OCI-LY7 (cell line): ENCODE results near the gene ARG2. TPM values are rescaled to one million over a fixed set of nuclear protein-coding genes. Genes with fewer than 3 reads are reported as not detected.

Experiments
- BruUV-seq: library from RNA; stranded (reverse); fragments of 400-500 nt; replicated peaks from 2 replicates; lab custom pipeline; 2021; lab: Mats Ljungman, UMichigan
- CTCF ChIA-PET: fragments of 300-600 bp; sonication (Branson Sonifier 250); formaldehyde crosslinking; loops from one replicate; lab custom pipeline; 2022; ENCODE audit warnings: antibody characterized with exemption; ENCODE audit not compliant: unreplicated experiment; lab: Charles Lee
- POLR2A ChIA-PET: fragments of 300-600 bp; sonication (Branson Sonifier 250); formaldehyde crosslinking; loops from one replicate; lab custom pipeline; 2022; ENCODE audit warnings: antibody characterized with exemption; lab: Charles Lee
- DNase-seq: peaks from one replicate; pipeline ENCODE4 v3.0.0-alpha.2; 2015; ENCODE audit warnings: low spot score
- H2AFZ ChIP-seq: fragments of 200-600 bp; sonication (generic), shearing (Covaris generic); 2 replicates; pipeline ENCODE4 v1.6.1; 2014; ENCODE audit warnings: mild to moderate bottlenecking, antibody characterized with exemption, low read length, moderate library complexity
- H3K27ac ChIP-seq: fragments of 200-600 bp; sonication (generic); 2 replicates; pipeline ENCODE4 v1.5.1; 2014; ENCODE audit warnings: mixed run types, low read depth, mild to moderate bottlenecking, moderate library complexity, low read length, inconsistent platforms; ENCODE audit not compliant: poor library complexity, severe bottlenecking
- H3K36me3 ChIP-seq: fragments of 200-600 bp; sonication (generic); 2 replicates; pipeline ENCODE4 v1.6.1; 2014; ENCODE audit warnings: mild to moderate bottlenecking, antibody characterized with exemption, low read length, moderate library complexity, mixed read lengths; ENCODE audit not compliant: insufficient read depth
- H3K4me1 ChIP-seq: fragments of 200-600 bp; sonication (generic); 2 replicates; pipeline ENCODE4 v1.5.1; 2014; ENCODE audit warnings: mild to moderate bottlenecking, low read length; ENCODE audit not compliant: insufficient read depth, poor library complexity, severe bottlenecking
- H3K4me2 ChIP-seq: fragments of 200-600 bp; sonication (generic); 2 replicates; pipeline ENCODE4 v1.6.1; 2014; ENCODE audit warnings: mild to moderate bottlenecking, low read length
- H3K4me3 ChIP-seq: fragments of 200-600 bp; sonication (generic); 2 replicates; pipeline ENCODE4 v1.5.1; 2014; ENCODE audit warnings: mild to moderate bottlenecking, low read depth, low read length; ENCODE audit not compliant: poor library complexity, severe bottlenecking
- H3K79me2 ChIP-seq: fragments of 200-600 bp; sonication (generic); 2 replicates; pipeline ENCODE4 v1.6.1; 2016; ENCODE audit warnings: low read depth, mild to moderate bottlenecking, low read length, moderate library complexity, mixed read lengths; ENCODE audit not compliant: insufficient read depth
- H3K9me2 ChIP-seq: fragments of 200-600 bp; sonication (generic); 2 replicates; pipeline ENCODE4 v1.6.1; 2016; ENCODE audit warnings: mild to moderate bottlenecking, low read length, mixed read lengths; ENCODE audit not compliant: insufficient read depth
- H3K9me3 ChIP-seq: fragments of 200-600 bp; sonication (generic); 2 replicates; pipeline ENCODE4 v1.6.1; 2014; ENCODE audit warnings: mild to moderate bottlenecking, mixed run types, low read length, mixed read lengths
- H4K20me1 ChIP-seq: fragments of 200-600 bp; sonication (generic); 2 replicates; pipeline ENCODE4 v1.6.1; 2014; ENCODE audit warnings: mild to moderate bottlenecking, antibody characterized with exemption, low read length, moderate library complexity, mixed read lengths; ENCODE audit not compliant: insufficient read depth
- CTCF ChIP-seq: fragments of 200-600 bp; sonication (generic); conservative IDR thresholded peaks from 2 replicates; pipeline ENCODE4 v1.5.1; 2014; ENCODE audit warnings: mild to moderate bottlenecking, antibody characterized with exemption, low read length, moderate library complexity, mixed read lengths
- EZH2phosphoT487 ChIP-seq: fragments of 200-600 bp; sonication (generic); IDR thresholded peaks from 2 replicates; pipeline ENCODE4 v1.6.1; 2018; ENCODE audit warnings: low read depth, borderline replicate concordance, mild to moderate bottlenecking, mixed run types, antibody characterized with exemption, low read length, moderate library complexity, mixed read lengths
- intact Hi-C: fragments of 100-400 bp; cut with micrococcal nuclease; formaldehyde crosslinking; loops from one replicate; pipeline ENCODE4 v1.10.0; 2022; ENCODE audit not compliant: unreplicated experiment
- total RNA-seq, 2 experiments: library from RNA; depleted of rRNA in 1 of 2; stranded (reverse); fragments of >200 nt in 1 of 2; shearing (Covaris generic) in 1 of 2; gene quantifications; 2 replicates each; pipeline ENCODE4 v1.2.3, GENCODE V29; 2014 to 2022

ARG2 gene
- total RNA-seq, 2 experiments from 2014 or later: 2.0 to 4.2 TPM

- Histone ChIP-seq H3K4me2 (no peak overlapping the region), H2AFZ (no peak overlapping the region), H3K9me3 (no peaks in the 10 kb centered on the region), H3K9me2 (no peaks in the 10 kb centered on the region), H3K4me1 (no peaks in the 10 kb centered on the region), H4K20me1 (no peaks in the 10 kb centered on the region), H3K79me2 (no peaks in the 10 kb centered on the region), H3K4me3 (no peak overlapping the region), H3K36me3 (peaks cover 41% of the 10 kb centered on the region), H3K27ac (no peak overlapping the region)
- ChIA-PET POLR2A (no interaction called here), CTCF (no interaction called here)
- DNase-seq: no peak
- intact Hi-C loops: no loop called here
- BruUV-seq: no TSS peak
- TF ChIP-seq EZH2phosphoT487 (no peak), CTCF (no peak)
Observed at GRCh38 chr14:67645414-67645813, 25.7 kb downstream of the ARG2 start.

GRCh38 chr14:67646131-67646530, 26.4 kb downstream of the ARG2 start:
- Histone ChIP-seq H3K9me3 (no peaks in the 10 kb centered on the region), H3K4me1 (no peaks in the 10 kb centered on the region), H3K27ac (no peak overlapping the region), H3K9me2 (no peaks in the 10 kb centered on the region), H4K20me1 (no peaks in the 10 kb centered on the region), H3K4me3 (no peak overlapping the region), H2AFZ (no peak overlapping the region), H3K79me2 (no peaks in the 10 kb centered on the region), H3K36me3 (peaks cover 48% of the 10 kb centered on the region), H3K4me2 (no peak overlapping the region)
- POLR2A ChIA-PET: no interaction called here
- CTCF ChIA-PET: no interaction called here
- no peak for TF ChIP-seq EZH2phosphoT487
- no peak for TF ChIP-seq CTCF
- no peak for DNase-seq
- BruUV-seq: no TSS peak
- intact Hi-C loops: no loop called here

GRCh38 chr14:67650151-67650550, 30.4 kb downstream of the ARG2 start:
- Histone ChIP-seq H3K4me3 (no peak overlapping the region), H4K20me1 (no peaks in the 10 kb centered on the region), H3K9me3 (no peaks in the 10 kb centered on the region), H3K4me1 (no peaks in the 10 kb centered on the region), H3K9me2 (no peaks in the 10 kb centered on the region), H3K79me2 (no peaks in the 10 kb centered on the region), H2AFZ (no peak overlapping the region), H3K27ac (no peak overlapping the region), H3K36me3 (peaks cover 88% of the 10 kb centered on the region), H3K4me2 (no peak overlapping the region)
- BruUV-seq: no TSS peak
- DNase-seq: no peak
- ChIA-PET POLR2A (no interaction called here), CTCF (no interaction called here)
- intact Hi-C loops: no loop called here
- no peak for TF ChIP-seq CTCF
- TF ChIP-seq EZH2phosphoT487: no peak
